ENCODE data around the gene GBX1.

Gene GBX1

DNA sequence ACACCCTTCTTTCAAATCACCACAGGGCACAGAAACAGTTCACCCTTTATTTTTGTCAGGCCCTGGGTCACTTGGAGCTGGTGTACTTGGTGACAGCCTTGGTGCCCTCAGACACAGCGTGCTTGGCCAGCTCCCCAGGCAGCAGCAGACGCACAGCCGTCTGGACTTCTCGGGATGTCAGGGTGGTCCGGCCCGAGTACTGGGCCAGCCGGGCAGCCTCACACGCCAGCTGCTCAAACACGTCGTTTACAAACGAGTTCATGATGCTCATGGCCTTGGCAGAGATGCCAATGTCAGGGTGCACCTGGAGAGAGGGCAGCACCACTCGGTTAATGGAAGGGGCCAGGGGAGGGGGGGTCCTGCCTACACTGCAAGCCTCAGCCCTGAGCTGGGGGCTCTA lies 40.3 kb upstream of the GBX1 start:
- Histone ChIP-seq H3K27me3 (ENCODE audit: low read depth, low read length) (peaks cover 32% of the 10 kb centered on the region), H3K4me2 (ENCODE audit: low read length) (no peak overlapping the region), H3K9ac (ENCODE audit: low read length) (no peak overlapping the region), H3K36me3 (replicated peaks; ENCODE audit: low read depth, low read length) (peaks cover 11% of the 10 kb centered on the region), H3K9me3 (ENCODE audit: insufficient read depth, low read length) (no peaks in the 10 kb centered on the region), H2AFZ (ENCODE audit: low read depth, low read length) (no peak overlapping the region), H3K27ac (ENCODE audit: low read length) (no peak overlapping the region), H4K20me1 (ENCODE audit: insufficient read depth, low read length) (no peaks in the 10 kb centered on the region; the same call in 1 of the 2 replicates), H3K4me3 (ENCODE audit: low read length) (no peak overlapping the region), H3K79me2 (ENCODE audit: low read length) (no peaks in the 10 kb centered on the region), H3K4me1 (ENCODE audit: low read length) (no peaks in the 10 kb centered on the region)
- no peak for TF ChIP-seq CTCF (IDR thresholded peaks at IDR 0.05; ENCODE audit: low read depth, low read length)
- TF ChIP-seq EZH2phosphoT487 (IDR thresholded peaks at IDR 0.05; ENCODE audit: low read depth), result no peak

- TF ChIP-seq EZH2phosphoT487 (IDR thresholded peaks at IDR 0.05; ENCODE audit: low read depth) (no peak), CTCF (IDR thresholded peaks at IDR 0.05; ENCODE audit: low read depth, low read length) (no peak)
- Histone ChIP-seq H4K20me1 (ENCODE audit: insufficient read depth, low read length) (no peaks in the 10 kb centered on the region; the same call in 1 of the 2 replicates), H3K79me2 (ENCODE audit: low read length) (no peaks in the 10 kb centered on the region), H2AFZ (ENCODE audit: low read depth, low read length) (no peak overlapping the region), H3K4me3 (ENCODE audit: low read length) (no peak overlapping the region), H3K36me3 (replicated peaks; ENCODE audit: low read depth, low read length) (peaks cover 11% of the 10 kb centered on the region), H3K4me1 (ENCODE audit: low read length) (no peaks in the 10 kb centered on the region), H3K27me3 (ENCODE audit: low read depth, low read length) (peaks cover 37% of the 10 kb centered on the region), H3K9ac (ENCODE audit: low read length) (no peak overlapping the region), H3K27ac (ENCODE audit: low read length) (no peak overlapping the region), H3K9me3 (ENCODE audit: insufficient read depth, low read length) (no peaks in the 10 kb centered on the region), H3K4me2 (ENCODE audit: low read length) (no peak overlapping the region)
These were observed 39.8 kb upstream of the GBX1 start for GRCh38 chr7:151207315-151207714.

GRCh38 chr7:151206914-151207313 lies 39.4 kb upstream of the GBX1 start:
- H3K4me2 ChIP-seq (ENCODE audit: low read length), result no peak overlapping the region
- no peak overlapping the region for H3K27ac ChIP-seq (ENCODE audit: low read length)
- H3K4me1 ChIP-seq (ENCODE audit: low read length), result no peaks in the 10 kb centered on the region
- no peak overlapping the region for H2AFZ ChIP-seq (ENCODE audit: low read depth, low read length)
- H3K27me3 ChIP-seq (ENCODE audit: low read depth, low read length), result peaks cover 41% of the 10 kb centered on the region
- H4K20me1 ChIP-seq (ENCODE audit: insufficient read depth, low read length), result no peaks in the 10 kb centered on the region; the same call in 1 of the 2 replicates
- no peaks in the 10 kb centered on the region for H3K79me2 ChIP-seq (ENCODE audit: low read length)
- H3K9ac ChIP-seq (ENCODE audit: low read length), result no peak overlapping the region
- peaks cover 8% of the 10 kb centered on the region for H3K36me3 ChIP-seq (replicated peaks; ENCODE audit: low read depth, low read length)
- H3K9me3 ChIP-seq (ENCODE audit: insufficient read depth, low read length), result no peaks in the 10 kb centered on the region
- TF ChIP-seq EZH2phosphoT487 (IDR thresholded peaks at IDR 0.05; ENCODE audit: low read depth), result no peak
- no peak for TF ChIP-seq CTCF (IDR thresholded peaks at IDR 0.05; ENCODE audit: low read depth, low read length)
- H3K4me3 ChIP-seq (ENCODE audit: low read length), result no peak overlapping the region

GRCh38 chr7:151205730-151206129 lies 38.2 kb upstream of the GBX1 start:
- H3K4me1 ChIP-seq (ENCODE audit: low read length), result no peaks in the 10 kb centered on the region
- no peaks in the 10 kb centered on the region for H3K79me2 ChIP-seq (ENCODE audit: low read length)
- H3K4me3 ChIP-seq (ENCODE audit: low read length), result no peak overlapping the region
- peaks cover 4% of the 10 kb centered on the region for H3K36me3 ChIP-seq (replicated peaks; ENCODE audit: low read depth, low read length)
- no peak overlapping the region for H3K4me2 ChIP-seq (ENCODE audit: low read length)
- no peak overlapping the region for H2AFZ ChIP-seq (ENCODE audit: low read depth, low read length)
- TF ChIP-seq EZH2phosphoT487 (IDR thresholded peaks at IDR 0.05; ENCODE audit: low read depth) (no peak), CTCF (IDR thresholded peaks at IDR 0.05; ENCODE audit: low read depth, low read length) (no peak)
- H3K27me3 ChIP-seq (ENCODE audit: low read depth, low read length), result peaks cover 51% of the 10 kb centered on the region
- H3K9ac ChIP-seq (ENCODE audit: low read length), result no peak overlapping the region
- no peaks in the 10 kb centered on the region for H3K9me3 ChIP-seq (ENCODE audit: insufficient read depth, low read length)
- H3K27ac ChIP-seq (ENCODE audit: low read length), result no peak overlapping the region
- H4K20me1 ChIP-seq (ENCODE audit: insufficient read depth, low read length), result no peaks in the 10 kb centered on the region; the same call in 1 of the 2 replicates
